Activated T-cell treated with anti-CD3 and anti-CD28 coated beads, Interleukin-2, amount 50 U/mL, for 72 hours (primary cell): Measurements from ENCODE around the gene PRKCH. TPM values are rescaled to one million over a fixed set of nuclear protein-coding genes. Genes with fewer than 3 reads are reported as not detected.
A peak's percentile ranks its signal among the peaks of the same experiment; 100 is the strongest.
"Not testable (repeated sequence)": the region's sequence is repeated elsewhere in the genome, so short reads cannot be mapped to it uniquely, and the experiment has no call there.

Source experiments
- ATAC-seq, 2 donors: fragments of 150-1000 bp; cut with Tn5 transposase; replicated peaks in 1 of 2; 2 replicates each; pipeline ENCODE4 v1.10.0; 2021; ENCODE audit warnings: moderate library complexity in 2 of 2, mild to moderate bottlenecking in 1 of 2
- DNase-seq, 2 donors: peaks; one replicate each; pipeline ENCODE4 v3.0.0; 2021 to 2022; ENCODE audit warnings: mixed read lengths in 1 of 2
- H3K27ac Mint-ChIP-seq: one replicate; pipeline ENCODE4 v1.8.0; 2022; ENCODE audit warnings: mild to moderate bottlenecking, moderate library complexity, mixed read lengths
- H3K27me3 Mint-ChIP-seq: one replicate; pipeline ENCODE4 v1.8.0; 2022; ENCODE audit warnings: low read depth, mixed read lengths
- H3K36me3 Mint-ChIP-seq, 2 donors: one replicate each; pipeline ENCODE4 v1.8.0; 2022; ENCODE audit warnings: mixed read lengths in 2 of 2, mild to moderate bottlenecking in 1 of 2; ENCODE audit not compliant: insufficient read depth in 2 of 2
- H3K4me1 Mint-ChIP-seq: one replicate; pipeline ENCODE4 v1.8.0; 2022; ENCODE audit warnings: low read depth, mixed read lengths
- H3K4me3 Mint-ChIP-seq, 2 donors: one replicate each; pipeline ENCODE4 v1.8.0; 2022; ENCODE audit warnings: mild to moderate bottlenecking in 2 of 2, mixed read lengths in 2 of 2, moderate library complexity in 2 of 2
- H3K9me3 Mint-ChIP-seq, 2 donors: one replicate each; pipeline ENCODE4 v1.8.0; 2022; ENCODE audit warnings: mixed read lengths in 2 of 2
- total RNA-seq, 2 donors: library from RNA; stranded (reverse); gene quantifications; one replicate each; pipeline ENCODE4 v1.2.3, GENCODE V29; 2022

Gene PRKCH
- total RNA-seq, 2 donors from 2014 or later, result 127 to 143 TPM

- not testable (repeated sequence) for ATAC-seq
These were observed 143.4 kb downstream of the PRKCH start for GRCh38 chr14:61464539-61465320.

GRCh38 chr14:61466249-61466904 lies 145.0 kb downstream of the PRKCH start:
- ATAC-seq, result no peak
- no peak overlapping the region for H3K4me3 Mint-ChIP-seq
- H3K27ac Mint-ChIP-seq, result peak overlapping the region; percentile 59
- no peaks in the 10 kb centered on the region for H3K27me3 Mint-ChIP-seq
- peaks cover 3 to 5% of the 10 kb centered on the region in 2 donors for H3K9me3 Mint-ChIP-seq
- H3K4me1 Mint-ChIP-seq, result peaks cover 80% of the 10 kb centered on the region
- peaks cover 22 to 28% of the 10 kb centered on the region in 2 donors for H3K36me3 Mint-ChIP-seq
- DNase-seq, result no peak

More at GRCh38 chr14:61464539-61465320, 143.4 kb downstream of the PRKCH start:
- H3K9me3 Mint-ChIP-seq, DNase-seq, H3K4me3 Mint-ChIP-seq, H3K27me3 Mint-ChIP-seq: not testable (repeated sequence)
- Mint-ChIP-seq H3K4me1 (peaks cover 75% of the 10 kb centered on the region), H3K27ac (peak overlapping the region; percentile 64), H3K36me3 (peaks cover 25 to 34% of the 10 kb centered on the region in 2 donors)

- H3K27ac Mint-ChIP-seq, result peak overlapping the region; percentile 59
- no peaks in the 10 kb centered on the region for H3K27me3 Mint-ChIP-seq
- ATAC-seq (no peak), DNase-seq (no peak)
- peaks cover 80% of the 10 kb centered on the region for H3K4me1 Mint-ChIP-seq
- H3K9me3 Mint-ChIP-seq, result peaks cover 3 to 5% of the 10 kb centered on the region in 2 donors
- H3K4me3 Mint-ChIP-seq, result no peak overlapping the region
- peaks cover 19 to 23% of the 10 kb centered on the region in 2 donors for H3K36me3 Mint-ChIP-seq
These were observed 145.5 kb downstream of the PRKCH start for GRCh38 chr14:61466905-61467280.

- Mint-ChIP-seq H3K27me3 (no peaks in the 10 kb centered on the region), H3K27ac (peak overlapping the region; percentile 53), H3K36me3 (peaks cover 18 to 21% of the 10 kb centered on the region in 2 donors), H3K9me3 (peaks cover 3 to 5% of the 10 kb centered on the region in 2 donors), H3K4me1 (peaks cover 80% of the 10 kb centered on the region), H3K4me3 (no peak overlapping the region)
- ATAC-seq (no peak), DNase-seq (no peak)
These were observed 145.9 kb downstream of the PRKCH start for GRCh38 chr14:61467296-61467695.

DNA sequence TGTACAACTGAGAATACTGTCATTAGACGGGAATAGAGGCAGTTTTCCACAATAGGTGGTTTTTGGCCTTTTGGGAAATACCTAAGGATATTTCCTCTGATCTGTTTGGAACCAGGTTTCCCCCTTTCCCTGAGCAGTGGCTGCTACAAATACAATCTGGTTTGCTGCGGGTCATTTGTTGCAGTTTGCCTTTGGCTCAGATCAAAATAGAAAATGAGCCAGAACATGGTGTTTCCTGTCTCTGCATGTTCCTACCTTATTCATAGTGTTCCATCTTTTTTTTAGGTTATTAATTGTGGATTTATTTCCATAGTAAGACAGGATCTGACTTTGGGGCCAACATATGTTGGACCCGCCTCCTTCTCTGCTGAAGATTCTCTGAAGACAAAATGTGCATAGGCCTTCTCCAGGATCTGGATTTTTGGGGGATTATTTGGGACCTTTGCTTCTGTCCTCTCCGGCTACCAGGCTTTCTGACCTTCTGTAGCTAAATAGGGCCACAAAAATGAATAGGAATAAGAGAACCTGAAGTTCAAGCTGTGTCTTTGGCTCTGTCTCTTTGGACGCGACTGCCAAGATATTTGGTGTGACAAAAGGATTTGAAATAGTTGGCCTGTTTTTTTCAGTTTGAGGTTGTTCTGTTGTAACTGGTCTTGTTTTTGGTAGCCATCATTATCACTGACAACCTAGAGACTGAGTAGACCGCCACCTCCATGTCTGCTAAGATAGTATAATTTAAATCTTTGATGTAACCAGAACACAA lies 146.9 kb downstream of the PRKCH start:
- Mint-ChIP-seq H3K9me3 (peaks cover 3 to 5% of the 10 kb centered on the region in 2 donors), H3K27ac (peak overlapping the region; percentile 71), H3K36me3 (peaks cover 19 to 26% of the 10 kb centered on the region in 2 donors), H3K27me3 (no peaks in the 10 kb centered on the region), H3K4me1 (peaks cover 81% of the 10 kb centered on the region), H3K4me3 (no peak overlapping the region)
- no peak for DNase-seq
- no peak for ATAC-seq

DNA sequence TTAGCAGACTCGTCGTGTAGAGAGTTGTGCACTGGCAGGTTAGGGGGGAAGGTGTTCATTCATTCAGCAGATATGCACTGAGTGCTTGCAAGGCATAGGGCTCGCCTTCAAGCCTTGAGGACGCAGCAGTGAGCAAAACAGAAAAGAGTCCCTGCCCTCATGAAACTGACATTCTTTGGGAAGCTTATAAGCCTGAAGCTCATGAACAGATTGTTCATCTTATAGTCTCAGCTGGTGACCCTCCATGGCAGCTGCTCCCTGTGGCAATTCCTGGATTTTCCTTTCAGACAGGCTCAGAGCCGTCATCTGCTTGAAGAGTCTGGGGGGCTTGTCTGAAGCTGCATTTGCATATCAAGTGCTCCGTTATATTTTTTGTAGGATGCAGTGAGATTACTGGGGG lies 148.4 kb downstream of the PRKCH start:
- Mint-ChIP-seq H3K36me3 (peaks cover 16 to 22% of the 10 kb centered on the region in 2 donors), H3K27me3 (no peaks in the 10 kb centered on the region), H3K27ac (peak overlapping the region; percentile 94), H3K4me1 (peaks cover 97% of the 10 kb centered on the region), H3K9me3 (peaks cover 2 to 4% of the 10 kb centered on the region in 2 donors), H3K4me3 (peak overlapping the region; percentile 83 to 88)
- DNase-seq (no peak), ATAC-seq (no peak)

DNA sequence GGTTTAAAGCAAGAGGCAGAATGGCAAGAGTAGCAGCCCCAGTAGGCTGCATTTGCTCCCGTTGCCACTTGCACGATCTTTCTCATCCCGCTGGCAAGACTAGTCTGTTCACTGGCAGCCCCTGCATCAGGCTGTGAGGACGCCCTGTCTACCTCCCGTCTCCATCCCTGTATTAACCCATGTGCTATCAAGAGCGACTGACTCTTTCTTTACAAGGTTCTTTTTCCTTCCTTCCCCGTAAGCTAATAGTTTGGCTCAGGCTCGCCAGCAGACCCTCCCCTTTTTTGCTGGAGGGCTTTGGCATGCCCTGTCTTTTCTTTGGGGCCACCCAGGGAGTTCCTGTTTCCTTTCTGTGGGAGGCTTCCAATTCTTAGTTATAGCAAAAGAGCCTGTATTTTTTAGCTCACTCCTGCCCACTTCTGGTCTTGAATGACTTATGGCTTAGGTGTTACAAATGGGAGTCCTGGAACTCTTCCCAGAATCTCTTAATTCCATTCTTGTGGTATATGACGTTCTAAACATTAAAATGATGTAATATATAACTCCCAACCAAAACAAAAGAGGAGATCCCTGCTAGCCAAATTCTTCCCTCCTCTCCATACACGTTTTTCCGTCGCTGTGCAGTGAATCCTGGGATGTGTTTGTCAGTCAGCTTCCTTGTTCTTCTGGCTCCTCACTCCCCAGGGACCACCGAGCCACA lies 149.0 kb downstream of the PRKCH start:
- Mint-ChIP-seq H3K4me3 (peak overlapping the region; percentile 83 to 88), H3K4me1 (peaks cover 98% of the 10 kb centered on the region), H3K27me3 (no peaks in the 10 kb centered on the region), H3K36me3 (peaks cover 10 to 18% of the 10 kb centered on the region in 2 donors), H3K27ac (peak overlapping the region; percentile 94), H3K9me3 (peaks cover 2% of the 10 kb centered on the region in 2 donors)
- no peak for DNase-seq
- no peak for ATAC-seq

DNA sequence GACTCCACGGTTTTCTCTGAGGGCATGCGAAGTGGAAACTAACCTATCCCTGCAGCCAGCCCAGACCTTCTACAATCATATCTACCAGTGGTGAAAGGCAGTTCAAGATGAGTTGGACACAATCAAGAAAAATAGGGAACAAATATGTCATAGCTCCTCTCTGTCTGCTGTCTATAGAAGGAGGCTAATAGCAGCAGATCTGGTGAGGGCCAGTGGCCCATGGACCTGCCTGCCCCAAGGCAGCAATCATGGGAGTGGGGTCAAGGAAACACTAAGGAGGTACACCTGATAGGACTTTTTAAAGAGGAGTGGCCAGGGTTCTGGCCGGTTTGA lies 149.5 kb downstream of the PRKCH start:
- peak overlapping the region; percentile 83 to 88 for H3K4me3 Mint-ChIP-seq
- H3K27ac Mint-ChIP-seq, result peak overlapping the region; percentile 94
- DNase-seq (no peak), ATAC-seq (no peak)
- H3K9me3 Mint-ChIP-seq, result peaks cover 2% of the 10 kb centered on the region in 2 donors
- H3K27me3 Mint-ChIP-seq, result no peaks in the 10 kb centered on the region
- peaks cover 10 to 17% of the 10 kb centered on the region in 2 donors for H3K36me3 Mint-ChIP-seq
- H3K4me1 Mint-ChIP-seq, result peaks cover 97% of the 10 kb centered on the region

DNA sequence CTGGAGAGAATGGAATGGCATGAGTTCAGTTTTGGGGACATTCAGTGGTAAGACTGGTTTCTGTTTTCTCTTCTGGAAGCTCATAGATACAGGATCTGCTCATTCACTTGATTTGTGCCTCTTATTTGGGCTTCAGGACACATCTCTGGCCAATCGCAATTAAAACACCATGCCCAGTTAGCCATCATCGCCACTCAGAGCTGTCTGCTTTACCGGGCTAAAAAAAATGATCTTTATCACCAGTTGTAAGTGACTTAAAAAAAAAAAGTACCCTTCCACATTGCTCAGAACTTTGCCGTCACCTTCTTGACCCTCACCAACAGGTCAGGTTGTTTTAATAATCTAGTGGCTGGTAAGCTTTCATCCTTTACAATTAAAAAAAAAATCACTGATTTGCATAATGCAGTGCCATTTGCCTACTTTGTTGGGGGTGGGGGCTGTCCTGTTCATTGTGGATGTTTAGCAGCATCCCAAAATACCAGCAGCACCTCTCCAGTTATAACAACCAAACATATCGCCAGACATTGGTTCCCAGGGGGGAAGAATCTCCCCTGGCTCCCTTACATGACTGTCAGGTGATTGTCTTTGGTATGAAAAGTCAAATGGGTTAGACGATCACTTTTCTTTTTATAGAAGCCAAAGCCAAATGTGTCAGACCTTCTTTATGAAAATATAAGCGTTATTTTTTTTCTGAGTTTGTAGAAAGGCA lies 150.1 kb downstream of the PRKCH start:
- DNase-seq, result no peak
- H3K9me3 Mint-ChIP-seq, result peaks cover 2% of the 10 kb centered on the region in 2 donors
- no peaks in the 10 kb centered on the region for H3K27me3 Mint-ChIP-seq

DNA sequence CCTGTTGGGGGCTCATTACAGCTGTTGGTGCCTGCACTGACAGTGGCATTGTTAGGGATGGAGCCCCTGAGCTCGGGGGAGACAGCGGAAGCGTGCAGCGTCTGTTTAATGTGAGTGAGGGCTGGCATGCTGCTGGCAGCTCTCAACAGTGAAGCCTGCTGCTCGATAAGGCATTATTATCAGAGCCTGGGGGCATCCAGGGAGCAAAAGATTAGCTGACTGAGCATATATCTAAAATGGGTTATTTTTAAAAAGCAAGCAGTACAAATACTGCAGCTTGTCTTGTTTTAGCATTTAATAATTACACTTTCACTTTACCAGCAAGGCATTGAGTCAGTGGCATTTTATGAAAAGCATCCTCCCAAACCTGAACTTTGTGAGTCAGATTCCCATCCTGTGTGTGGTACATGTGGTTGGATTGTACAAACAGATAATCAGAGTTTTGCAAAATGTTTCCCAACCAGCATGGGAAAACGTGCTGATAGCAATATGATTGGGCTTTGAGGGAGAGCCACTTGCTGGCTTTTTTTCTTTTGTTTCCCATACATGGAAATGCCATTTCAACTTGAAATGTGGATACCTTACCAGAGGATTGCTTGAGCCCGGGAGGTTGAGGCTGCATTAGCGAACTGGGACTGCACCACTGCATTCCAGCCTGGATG lies 150.8 kb downstream of the PRKCH start:
- Mint-ChIP-seq H3K36me3 (peaks cover 13 to 22% of the 10 kb centered on the region in 2 donors), H3K4me1 (peaks cover 99% of the 10 kb centered on the region), H3K4me3 (peak overlapping the region; percentile 83 to 88), H3K27ac (peak overlapping the region; percentile 94), H3K27me3 (no peaks in the 10 kb centered on the region), H3K9me3 (peaks cover 2% of the 10 kb centered on the region in 2 donors)
- peak; percentile 25 for ATAC-seq
- peak; percentile 57 to 58 for DNase-seq

More for the DNA sequence above, 150.1 kb downstream of the PRKCH start:
- ATAC-seq, result no peak
- Mint-ChIP-seq H3K36me3 (peaks cover 13 to 22% of the 10 kb centered on the region in 2 donors), H3K4me3 (peak overlapping the region; percentile 83 to 88), H3K4me1 (peaks cover 97% of the 10 kb centered on the region), H3K27ac (peak overlapping the region; percentile 94)

GRCh38 chr14:61472801-61473376 lies 151.5 kb downstream of the PRKCH start:
- ATAC-seq, result peak; percentile 59 to 66
- H3K4me1 Mint-ChIP-seq, result peaks cover 99% of the 10 kb centered on the region
- H3K36me3 Mint-ChIP-seq, result peaks cover 13 to 20% of the 10 kb centered on the region in 2 donors

More at GRCh38 chr14:61472801-61473376, 151.5 kb downstream of the PRKCH start:
- no peaks in the 10 kb centered on the region for H3K27me3 Mint-ChIP-seq
- peaks cover 2% of the 10 kb centered on the region in 2 donors for H3K9me3 Mint-ChIP-seq
- peak overlapping the region; percentile 83 to 88 for H3K4me3 Mint-ChIP-seq
- peak overlapping the region; percentile 94 for H3K27ac Mint-ChIP-seq
- DNase-seq, result peak; percentile 85 to 88
